ENCODE results near the gene TCF25.

DNA sequence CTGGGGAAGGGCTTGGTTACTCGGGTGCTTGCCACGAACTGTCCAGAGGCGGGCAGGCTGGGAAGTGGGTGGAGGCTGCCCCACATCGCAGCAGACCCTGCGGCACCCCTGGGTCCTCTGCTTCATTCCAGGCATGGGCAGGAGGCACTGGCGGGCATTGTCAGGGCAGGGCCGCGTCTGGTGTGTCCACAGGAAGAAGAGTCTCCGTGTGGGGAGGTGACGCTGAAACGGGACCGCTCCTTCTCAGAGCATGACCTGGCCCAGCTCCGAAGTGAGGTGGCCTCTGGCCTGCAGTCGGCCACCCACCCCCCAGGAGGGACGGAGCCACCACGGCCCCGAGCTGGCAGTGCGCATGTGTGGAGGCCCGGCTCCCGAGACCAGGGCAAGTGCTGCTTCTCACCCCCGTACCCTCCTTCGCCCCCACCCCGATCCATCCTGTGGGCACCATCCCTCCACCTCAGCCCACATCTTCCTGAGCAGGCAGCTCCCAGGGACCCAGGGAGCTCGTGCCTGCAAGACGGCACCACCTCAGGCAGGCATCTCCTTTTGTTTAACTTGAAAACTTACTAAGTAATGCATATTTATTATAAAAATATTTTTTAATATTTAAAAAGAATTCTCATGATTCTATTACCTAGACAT, 14.3 kb upstream of the TCF25 start:
- TF ChIP-seq, protein P1, sequence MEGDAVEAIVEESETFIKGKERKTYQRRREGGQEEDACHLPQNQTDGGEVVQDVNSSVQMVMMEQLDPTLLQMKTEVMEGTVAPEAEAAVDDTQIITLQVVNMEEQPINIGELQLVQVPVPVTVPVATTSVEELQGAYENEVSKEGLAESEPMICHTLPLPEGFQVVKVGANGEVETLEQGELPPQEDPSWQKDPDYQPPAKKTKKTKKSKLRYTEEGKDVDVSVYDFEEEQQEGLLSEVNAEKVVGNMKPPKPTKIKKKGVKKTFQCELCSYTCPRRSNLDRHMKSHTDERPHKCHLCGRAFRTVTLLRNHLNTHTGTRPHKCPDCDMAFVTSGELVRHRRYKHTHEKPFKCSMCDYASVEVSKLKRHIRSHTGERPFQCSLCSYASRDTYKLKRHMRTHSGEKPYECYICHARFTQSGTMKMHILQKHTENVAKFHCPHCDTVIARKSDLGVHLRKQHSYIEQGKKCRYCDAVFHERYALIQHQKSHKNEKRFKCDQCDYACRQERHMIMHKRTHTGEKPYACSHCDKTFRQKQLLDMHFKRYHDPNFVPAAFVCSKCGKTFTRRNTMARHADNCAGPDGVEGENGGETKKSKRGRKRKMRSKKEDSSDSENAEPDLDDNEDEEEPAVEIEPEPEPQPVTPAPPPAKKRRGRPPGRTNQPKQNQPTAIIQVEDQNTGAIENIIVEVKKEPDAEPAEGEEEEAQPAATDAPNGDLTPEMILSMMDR (IDR thresholded peaks at IDR 0.05; ENCODE audit: insufficient read depth, low read depth, low read length), result no peak
- no peak for TF ChIP-seq EZH2 (IDR thresholded peaks at IDR 0.05; ENCODE audit: insufficient read depth, low read length)

Data from astrocyte (in vitro differentiated cells and primary cell).